ENCODE results near the gene KAT2A. TPM values are rescaled to one million over a fixed set of nuclear protein-coding genes. Genes with fewer than 3 reads are reported as not detected.

Gene KAT2A
- total RNA-seq, 1 experiment from 2014 or later: 41.2 TPM

GRCh38 chr17:42133461-42134041, 12.4 kb upstream of the KAT2A start:
- no peak overlapping the region for H2AFZ ChIP-seq (ENCODE audit: low read depth, low read length, poor library complexity, severe bottlenecking)
- BruUV-seq (replicated peaks): no TSS peak
- ATAC-seq: no peak
- POLR2A ChIA-PET: no interaction called here
- H3K9me2 ChIP-seq (ENCODE audit: insufficient read depth): no peaks in the 10 kb centered on the region
- H3K4me3 ChIP-seq (replicated peaks in 1 of 2; ENCODE audit: low read depth in 1 of 2, low read length in 2 of 2): no peak overlapping the region
- H3K36me3 ChIP-seq (ENCODE audit: control insufficient read depth in 1 of 2, insufficient read depth in 2 of 2, low read length in 2 of 2): peaks cover 11 to 22% of the 10 kb centered on the region in 2 experiments; a peak in 3 of 4 replicates
- no peaks in the 10 kb centered on the region for H4K20me1 ChIP-seq (ENCODE audit: insufficient read depth)
- no peak overlapping the region for H3K4me2 ChIP-seq (ENCODE audit: low read length)
- TF ChIP-seq CEBPB (IDR thresholded peaks at IDR 0.05; ENCODE audit: low read depth): no peak
- TF ChIP-seq CBX3 (IDR thresholded peaks at IDR 0.05; ENCODE audit: low read depth): no peak
- TF ChIP-seq POLR2AphosphoS5 (IDR thresholded peaks at IDR 0.05; ENCODE audit: low read depth, low read length): no peak
- TF ChIP-seq POLR2A (IDR thresholded peaks at IDR 0.05; ENCODE audit: borderline replicate concordance, extremely low read depth, insufficient read depth, insufficient read length): no peak
- no peak for TF ChIP-seq SIN3A (IDR thresholded peaks at IDR 0.05; ENCODE audit: low read depth)
- no peak for TF ChIP-seq MAX (IDR thresholded peaks at IDR 0.05)
- TF ChIP-seq, protein P1, sequence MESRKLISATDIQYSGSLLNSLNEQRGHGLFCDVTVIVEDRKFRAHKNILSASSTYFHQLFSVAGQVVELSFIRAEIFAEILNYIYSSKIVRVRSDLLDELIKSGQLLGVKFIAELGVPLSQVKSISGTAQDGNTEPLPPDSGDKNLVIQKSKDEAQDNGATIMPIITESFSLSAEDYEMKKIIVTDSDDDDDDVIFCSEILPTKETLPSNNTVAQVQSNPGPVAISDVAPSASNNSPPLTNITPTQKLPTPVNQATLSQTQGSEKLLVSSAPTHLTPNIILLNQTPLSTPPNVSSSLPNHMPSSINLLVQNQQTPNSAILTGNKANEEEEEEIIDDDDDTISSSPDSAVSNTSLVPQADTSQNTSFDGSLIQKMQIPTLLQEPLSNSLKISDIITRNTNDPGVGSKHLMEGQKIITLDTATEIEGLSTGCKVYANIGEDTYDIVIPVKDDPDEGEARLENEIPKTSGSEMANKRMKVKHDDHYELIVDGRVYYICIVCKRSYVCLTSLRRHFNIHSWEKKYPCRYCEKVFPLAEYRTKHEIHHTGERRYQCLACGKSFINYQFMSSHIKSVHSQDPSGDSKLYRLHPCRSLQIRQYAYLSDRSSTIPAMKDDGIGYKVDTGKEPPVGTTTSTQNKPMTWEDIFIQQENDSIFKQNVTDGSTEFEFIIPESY (IDR thresholded peaks at IDR 0.05; ENCODE audit: extremely low read depth, insufficient replicate concordance, low read length): no peak
- no peak for TF ChIP-seq ZFX (IDR thresholded peaks at IDR 0.05)
- TF ChIP-seq ELF1 (IDR thresholded peaks at IDR 0.05; ENCODE audit: borderline replicate concordance, low read depth): no peak
- no peak for TF ChIP-seq TCF7L2 (IDR thresholded peaks at IDR 0.05; ENCODE audit: borderline replicate concordance, extremely low read depth, insufficient read depth, insufficient read length)
- no peak for TF ChIP-seq EZH2phosphoT487 (IDR thresholded peaks at IDR 0.05; ENCODE audit: borderline replicate concordance)
- TF ChIP-seq EZH2 (IDR thresholded peaks at IDR 0.05): no peak
- TF ChIP-seq RAD21 (IDR thresholded peaks at IDR 0.05; ENCODE audit: low read depth): no peak
- no peak for TF ChIP-seq FOSL1 (IDR thresholded peaks at IDR 0.05; ENCODE audit: low read depth)
- no peak for TF ChIP-seq EGR1 (IDR thresholded peaks at IDR 0.05; ENCODE audit: low read depth)
- H3K9ac ChIP-seq (ENCODE audit: low read length): no peak overlapping the region
- H3K4me1 ChIP-seq (ENCODE audit: control insufficient read depth in 1 of 2, insufficient read depth in 2 of 2, low read length in 2 of 2): peaks cover 0 to 11% of the 10 kb centered on the region in 2 experiments; a peak in 2 of 4 replicates
- RAD21 ChIA-PET (ENCODE audit: low non-redundant PET in 1 of 2, low total read pairs in 2 of 2, uncharacterized antibody in 2 of 2, unreplicated experiment in 2 of 2): no interaction called here
- no peak overlapping the region for H3K27ac ChIP-seq (ENCODE audit: low read depth, low read length)
- no peaks in the 10 kb centered on the region for H3K9me3 ChIP-seq (ENCODE audit: control insufficient read depth in 1 of 2, insufficient read depth in 1 of 2, low read depth in 1 of 2, low read length in 2 of 2)
- H3K79me2 ChIP-seq (ENCODE audit: insufficient read depth, low read length): peaks cover 84% of the 10 kb centered on the region
- H3K27me3 ChIP-seq (ENCODE audit: insufficient read depth, low read length): no peaks in the 10 kb centered on the region
- CTCF ChIA-PET: no interaction called here
- intact Hi-C loops (cut with micrococcal nuclease): no loop called here
- no peak for DNase-seq (ENCODE audit: low read depth, low spot score)
